Measurements from ENCODE around the gene FAM222A. TPM values are rescaled to one million over a fixed set of nuclear protein-coding genes. Genes with fewer than 3 reads are reported as not detected.

Gene FAM222A
- polyA plus RNA-seq, 1 donor from 2014 or later, result 8.5 TPM

DNA sequence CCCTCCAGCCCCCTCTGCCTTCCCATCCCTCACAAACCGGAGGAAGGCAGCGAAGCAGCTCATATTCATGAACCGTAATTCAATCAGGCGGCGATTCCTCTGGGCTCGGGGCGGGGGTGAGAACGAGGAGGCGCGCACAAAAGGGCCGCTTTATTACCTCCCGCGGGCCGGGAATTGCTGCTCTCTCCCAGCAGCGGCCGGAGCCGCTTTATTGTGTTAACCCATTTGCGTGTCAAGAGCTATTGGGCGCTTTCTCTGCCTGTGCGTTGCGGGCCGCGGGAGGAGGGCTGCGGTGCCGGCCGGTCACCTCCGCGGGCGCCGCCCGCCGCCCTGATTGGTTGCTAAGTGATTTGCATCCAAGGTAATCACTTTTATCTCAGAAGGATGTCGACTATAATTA is 4.8 kb downstream of the FAM222A start:
- Histone ChIP-seq H3K79me2 (replicated peaks; ENCODE audit: insufficient read depth, low read length) (peaks cover 72% of the 10 kb centered on the region), H3K36me3 (ENCODE audit: insufficient read depth, low read length) (no peaks in the 10 kb centered on the region), H3K27me3 (ENCODE audit: insufficient read depth, low read depth, low read length) (no peaks in the 10 kb centered on the region), H3K4me3 (ENCODE audit: low read length) (peak overlapping the region; percentile 90), H3K4me2 (ENCODE audit: low read length) (peak overlapping the region; percentile 94), H4K20me1 (ENCODE audit: insufficient read depth) (no peaks in the 10 kb centered on the region), H3F3A (ENCODE audit: insufficient read depth, low read length, poor library complexity, severe bottlenecking) (no peaks in the 10 kb centered on the region), H3K9me2 (ENCODE audit: insufficient read depth, low read length) (no peaks in the 10 kb centered on the region), H2AFZ (ENCODE audit: low read depth, low read length) (peak overlapping the region; percentile 27), H3K27ac (ENCODE audit: low read length) (peak overlapping the region; percentile 59), H3K9ac (ENCODE audit: low read length) (peak overlapping the region; percentile 66), H3K9me3 (ENCODE audit: low read length) (no peaks in the 10 kb centered on the region)
- no peak for TF ChIP-seq TAF1 (IDR thresholded peaks at IDR 0.05; ENCODE audit: low read depth)
- peak; percentile 42 for TF ChIP-seq SMC3 (conservative IDR thresholded peaks at IDR 0.05; ENCODE audit: poor library complexity)
- TF ChIP-seq REST (IDR thresholded peaks at IDR 0.05; ENCODE audit: borderline replicate concordance), result peak; percentile 60

DNA sequence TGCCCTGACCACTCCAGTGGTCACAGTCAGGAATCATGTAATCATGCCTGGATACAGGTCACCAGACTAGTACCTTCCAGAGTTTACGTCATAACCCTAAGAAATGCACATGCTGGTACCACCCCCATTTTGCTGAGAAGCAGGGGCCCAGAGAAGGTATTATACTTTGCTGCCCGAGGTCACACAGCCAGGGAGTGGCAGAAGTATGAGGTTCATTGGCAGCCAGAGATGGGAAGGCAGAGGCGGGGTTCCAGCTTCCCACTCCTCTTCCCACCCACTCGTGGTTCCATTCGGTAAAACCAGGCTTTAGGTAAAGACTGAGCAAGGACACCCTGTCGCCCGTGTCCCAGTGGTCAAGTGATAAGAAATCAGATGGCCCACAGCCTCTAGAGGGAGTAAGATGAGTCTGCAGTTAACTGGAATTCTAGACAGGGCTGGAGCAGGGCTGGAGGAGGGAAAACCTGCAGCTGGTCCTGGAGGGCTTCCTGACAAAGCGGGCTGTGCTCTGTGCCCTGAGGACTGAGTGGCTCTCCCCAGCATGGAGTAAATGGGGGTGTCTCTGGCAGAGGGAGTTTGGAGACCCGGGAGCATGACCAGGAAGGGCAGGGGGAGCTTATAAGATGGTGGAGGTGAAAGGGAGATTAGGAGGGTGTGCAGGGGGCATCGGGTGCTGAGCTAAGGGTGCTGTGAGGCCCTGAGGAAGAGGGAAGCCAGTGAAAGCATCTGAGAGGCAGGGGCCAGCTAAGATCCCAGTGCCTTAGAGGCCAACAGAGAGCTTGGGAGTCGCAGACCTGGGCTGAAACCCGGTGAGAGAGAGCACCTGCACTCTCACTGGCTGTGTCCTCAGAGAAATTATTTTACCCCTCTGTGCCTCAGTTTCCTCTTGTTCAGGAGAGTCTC is 5.7 kb downstream of the FAM222A start:
- Histone ChIP-seq H3K79me2 (replicated peaks; ENCODE audit: insufficient read depth, low read length) (peaks cover 80% of the 10 kb centered on the region), H3K4me3 (ENCODE audit: low read length) (peak overlapping the region; percentile 90), H3K27me3 (ENCODE audit: insufficient read depth, low read depth, low read length) (no peaks in the 10 kb centered on the region), H3K9me3 (ENCODE audit: low read length) (no peaks in the 10 kb centered on the region), H3F3A (ENCODE audit: insufficient read depth, low read length, poor library complexity, severe bottlenecking) (no peaks in the 10 kb centered on the region), H3K9ac (ENCODE audit: low read length) (peak overlapping the region; percentile 66), H3K4me2 (ENCODE audit: low read length) (peak overlapping the region; percentile 94), H2AFZ (ENCODE audit: low read depth, low read length) (no peak overlapping the region), H4K20me1 (ENCODE audit: insufficient read depth) (no peaks in the 10 kb centered on the region), H3K27ac (ENCODE audit: low read length) (peak overlapping the region; percentile 59), H3K9me2 (ENCODE audit: insufficient read depth, low read length) (no peaks in the 10 kb centered on the region), H3K36me3 (ENCODE audit: insufficient read depth, low read length) (no peaks in the 10 kb centered on the region)
- TF ChIP-seq POLR2AphosphoS5 (IDR thresholded peaks at IDR 0.05) (no peak), TAF1 (IDR thresholded peaks at IDR 0.05; ENCODE audit: low read depth) (no peak), EZH2 (IDR thresholded peaks at IDR 0.05; ENCODE audit: borderline replicate concordance, insufficient read depth, low read length, poor library complexity, severe bottlenecking) (no peak), CTCF (IDR thresholded peaks at IDR 0.05; ENCODE audit: poor library complexity, severe bottlenecking) (peak; percentile 54), MXI1 (conservative IDR thresholded peaks at IDR 0.05; ENCODE audit: poor library complexity, severe bottlenecking) (no peak), EP300 (conservative IDR thresholded peaks at IDR 0.05; ENCODE audit: poor library complexity, severe bottlenecking) (no peak), SMC3 (conservative IDR thresholded peaks at IDR 0.05; ENCODE audit: poor library complexity) (no peak), RAD21 (conservative IDR thresholded peaks at IDR 0.05) (peak; percentile 32), REST (IDR thresholded peaks at IDR 0.05; ENCODE audit: borderline replicate concordance) (no peak)

Measured in neural cell (in vitro differentiated cells).